DND-41 (cell line): ENCODE measurements around the gene ATP2A3.

Experiments
- ATAC-seq: fragments of 200-7000 bp; cut with Tn5 transposase; 3 replicates; pipeline ENCODE4 v1.9.1; 2021; ENCODE audit warnings: low read depth; ENCODE audit not compliant: insufficient read depth
- DNase-seq: peaks from one replicate; pipeline ENCODE4 v3.0.0-alpha.2; 2020
- H2AFZ ChIP-seq: 2 replicates; pipeline ENCODE4 v1.6.0; 2012; ENCODE audit warnings: low read depth, low read length
- H3K27ac ChIP-seq: 2 replicates; pipeline ENCODE4 v1.5.1; 2012; ENCODE audit warnings: low read length, inconsistent platforms
- H3K27me3 ChIP-seq: fragments of 200-600 bp; sonication (generic); 2 replicates; pipeline ENCODE4 v1.6.0; 2012; ENCODE audit warnings: low read length, mild to moderate bottlenecking, inconsistent platforms; ENCODE audit not compliant: insufficient read depth, poor library complexity
- H3K36me3 ChIP-seq: 2 replicates; pipeline ENCODE4 v1.5.1; 2012; ENCODE audit warnings: low read length, inconsistent platforms; ENCODE audit not compliant: insufficient read depth
- H3K4me1 ChIP-seq: 2 replicates; pipeline ENCODE4 v1.5.1; 2012; ENCODE audit warnings: mild to moderate bottlenecking, low read length; ENCODE audit not compliant: insufficient read depth
- H3K4me2 ChIP-seq: 2 replicates; pipeline ENCODE4 v1.6.0; 2012; ENCODE audit warnings: mild to moderate bottlenecking, moderate library complexity, low read length, inconsistent platforms; ENCODE audit not compliant: insufficient read depth
- H3K4me3 ChIP-seq, 2 experiments: fragments of 200-600 bp in 1 of 2; shearing (Covaris generic) in 1 of 2; 2 replicates each; pipeline ENCODE4 v1.5.1; 2012 to 2016; ENCODE audit warnings: inconsistent platforms in 2 of 2, low read length in 2 of 2, mild to moderate bottlenecking in 2 of 2, low read depth in 1 of 2, moderate library complexity in 1 of 2
- H3K79me2 ChIP-seq: 2 replicates; pipeline ENCODE4 v1.6.0; 2012; ENCODE audit warnings: low read length, inconsistent platforms; ENCODE audit not compliant: insufficient read depth
- H3K9ac ChIP-seq: 2 replicates; pipeline ENCODE4 v1.6.0; 2012; ENCODE audit warnings: low read depth, mild to moderate bottlenecking, inconsistent platforms, low read length, moderate library complexity
- H3K9me3 ChIP-seq: 2 replicates; pipeline ENCODE4 v1.5.1; 2012; ENCODE audit warnings: low read length, moderate library complexity, mild to moderate bottlenecking, inconsistent platforms; ENCODE audit not compliant: insufficient read depth, severe bottlenecking
- H4K20me1 ChIP-seq: 2 replicates; pipeline ENCODE4 v1.6.0; 2012; ENCODE audit warnings: low read length; ENCODE audit not compliant: insufficient read depth
- CTCF ChIP-seq: IDR thresholded peaks from 2 replicates; pipeline ENCODE4 v1.5.1; 2012; ENCODE audit warnings: borderline replicate concordance, low read length, moderate library complexity, mild to moderate bottlenecking; ENCODE audit not compliant: poor library complexity, severe bottlenecking; ENCODE audit errors: extremely low read depth
- EZH2 ChIP-seq: IDR thresholded peaks from 3 replicates; pipeline ENCODE4 v1.6.1; 2012; ENCODE audit warnings: borderline replicate concordance, low read depth, mild to moderate bottlenecking, moderate library complexity, low read length, inconsistent platforms; ENCODE audit not compliant: severe bottlenecking

Gene ATP2A3

GRCh38 chr17:3964203-3965117 is at the start of gene ATP2A3:
Gene ATP2A3 (minus strand): TSS chr17:3964437. CDS start chr17:3964291, 146 bp downstream.
- H3K9me3 ChIP-seq, result no peaks in the 10 kb centered on the region
- H3K4me3 ChIP-seq, result peak within 1 kb of the TSS; percentile 66 to 90
- peaks cover 30% of the 10 kb centered on the region for H4K20me1 ChIP-seq
- ATAC-seq, result peak; percentile 34
- peak within 1 kb of the TSS; percentile 83 for H3K9ac ChIP-seq
- TF ChIP-seq EZH2 (no peak), CTCF (no peak)
- H3K79me2 ChIP-seq, result peaks cover 46% of the 10 kb centered on the region
- H3K4me1 ChIP-seq, result peaks cover 51% of the 10 kb centered on the region
- peaks cover 23% of the 10 kb centered on the region for H3K36me3 ChIP-seq
- no peaks in the 10 kb centered on the region for H3K27me3 ChIP-seq
- H3K4me2 ChIP-seq, result peak within 1 kb of the TSS; percentile 91
- H2AFZ ChIP-seq, result peak within 1 kb of the TSS; percentile 69
- DNase-seq, result peak; percentile 85
- H3K27ac ChIP-seq, result peak within 1 kb of the TSS; percentile 99

- no peak overlapping the region for H3K9ac ChIP-seq
- H3K27me3 ChIP-seq, result no peaks in the 10 kb centered on the region
- peaks cover 84% of the 10 kb centered on the region for H3K36me3 ChIP-seq
- H3K9me3 ChIP-seq, result no peaks in the 10 kb centered on the region
- no peaks in the 10 kb centered on the region for H3K79me2 ChIP-seq
- DNase-seq, result no peak
- H3K4me3 ChIP-seq, result no peak overlapping the region
- no peak for ATAC-seq
- H3K4me1 ChIP-seq, result no peaks in the 10 kb centered on the region
- no peak overlapping the region for H3K4me2 ChIP-seq
- 0 out of 2 replicates have a peak, but pooled peaks cover 3% of the 10 kb centered on the region for H4K20me1 ChIP-seq
- H2AFZ ChIP-seq, result no peak overlapping the region
- TF ChIP-seq EZH2, result no peak
- TF ChIP-seq CTCF, result no peak
- H3K27ac ChIP-seq, result no peak overlapping the region
Measured at GRCh38 chr17:4010754-4011153, 46.5 kb upstream of the ATP2A3 start.

GRCh38 chr17:4009186-4009785 is 45.0 kb upstream of the ATP2A3 start:
- no peak for TF ChIP-seq EZH2
- no peak for TF ChIP-seq CTCF
- DNase-seq, result no peak
- H3K79me2 ChIP-seq, result no peaks in the 10 kb centered on the region
- H2AFZ ChIP-seq, result no peak overlapping the region
- H4K20me1 ChIP-seq, result peaks cover 3% of the 10 kb centered on the region; the same call in 1 of the 2 replicates
- no peak for ATAC-seq
- H3K4me1 ChIP-seq, result no peaks in the 10 kb centered on the region
- H3K36me3 ChIP-seq, result peaks cover 74% of the 10 kb centered on the region
- no peak overlapping the region for H3K4me3 ChIP-seq
- no peaks in the 10 kb centered on the region for H3K9me3 ChIP-seq
- H3K4me2 ChIP-seq, result no peak overlapping the region
- no peaks in the 10 kb centered on the region for H3K27me3 ChIP-seq
- H3K9ac ChIP-seq, result no peak overlapping the region
- no peak overlapping the region for H3K27ac ChIP-seq
